Measurements from ENCODE around the gene RAB40C.
"Not testable (repeated sequence)": the region's sequence is repeated elsewhere in the genome, so short reads cannot be mapped to it uniquely, and the experiment has no call there.

The RAB40C gene

DNA sequence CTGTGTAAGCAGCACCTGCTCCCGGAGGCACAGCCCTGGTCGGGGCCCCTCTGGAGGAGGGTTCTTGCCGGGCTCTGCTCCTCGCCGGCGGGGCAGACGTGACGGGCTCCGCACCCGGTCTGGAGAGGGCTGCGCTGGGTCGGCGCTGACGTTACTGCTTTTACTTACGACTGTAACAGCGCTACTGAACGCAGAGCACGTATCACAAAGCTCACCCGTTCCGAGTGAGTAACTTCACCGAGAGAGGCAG is 1.3 kb upstream of the RAB40C start:
- ATAC-seq (peak; percentile 26), DNase-seq (peak; percentile 68)
- peak overlapping the region; percentile 94 for H3K4me3 Mint-ChIP-seq
- H3K9me3 Mint-ChIP-seq = no peaks in the 10 kb centered on the region
- H3K4me1 Mint-ChIP-seq = peaks cover 23% of the 10 kb centered on the region
- peaks cover 13% of the 10 kb centered on the region for H3K36me3 Mint-ChIP-seq (ENCODE audit: low read depth)
- H3K27me3 Mint-ChIP-seq = no peaks in the 10 kb centered on the region
- peak overlapping the region; percentile 99 for H3K27ac Mint-ChIP-seq

DNA sequence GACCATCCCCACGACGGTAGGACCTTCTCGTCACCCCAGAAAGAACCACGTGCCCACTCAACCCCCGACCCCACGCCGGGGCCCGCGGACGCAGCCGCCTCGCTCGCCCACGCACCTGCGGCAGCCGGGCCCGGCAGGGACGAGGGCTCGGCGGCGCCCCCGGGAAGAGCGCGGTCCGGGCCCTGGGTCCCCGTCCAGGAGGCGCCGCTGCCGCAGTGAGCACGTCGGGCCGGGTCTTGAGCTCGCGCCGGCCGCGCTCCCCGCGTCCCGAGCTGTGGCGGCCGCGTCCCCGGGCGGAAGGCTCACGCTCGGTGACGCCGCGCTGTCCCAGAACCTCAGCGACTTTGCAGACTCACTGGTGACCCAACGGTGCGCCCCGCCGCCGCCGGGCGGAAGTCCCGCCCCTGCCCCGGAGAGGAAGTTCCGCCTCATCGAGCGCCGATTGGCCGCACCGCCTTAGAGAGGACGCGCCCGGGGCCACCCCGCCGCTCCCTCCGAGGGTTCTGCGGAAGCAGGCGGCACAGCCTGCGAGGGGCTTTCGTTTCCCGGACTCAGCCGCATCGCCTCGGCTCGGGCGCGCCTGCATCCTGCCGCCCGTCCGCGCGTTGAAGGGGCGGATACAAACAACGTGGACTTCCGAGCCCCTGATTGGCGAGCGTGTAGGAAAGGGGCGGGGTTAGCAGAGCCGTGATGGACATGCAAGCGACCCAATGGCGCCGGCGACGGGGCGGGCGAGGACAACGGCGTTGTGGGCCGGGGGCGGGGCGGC is 793 bp upstream of the RAB40C start:
- Mint-ChIP-seq H3K4me3 (peak overlapping the region; percentile 94), H3K27me3 (no peaks in the 10 kb centered on the region), H3K27ac (peak overlapping the region; percentile 99), H3K4me1 (peaks cover 23% of the 10 kb centered on the region), H3K9me3 (no peaks in the 10 kb centered on the region), H3K36me3 (ENCODE audit: low read depth) (peaks cover 13% of the 10 kb centered on the region)
- peak; percentile 71 for ATAC-seq
- DNase-seq = peak; percentile 98

DNA sequence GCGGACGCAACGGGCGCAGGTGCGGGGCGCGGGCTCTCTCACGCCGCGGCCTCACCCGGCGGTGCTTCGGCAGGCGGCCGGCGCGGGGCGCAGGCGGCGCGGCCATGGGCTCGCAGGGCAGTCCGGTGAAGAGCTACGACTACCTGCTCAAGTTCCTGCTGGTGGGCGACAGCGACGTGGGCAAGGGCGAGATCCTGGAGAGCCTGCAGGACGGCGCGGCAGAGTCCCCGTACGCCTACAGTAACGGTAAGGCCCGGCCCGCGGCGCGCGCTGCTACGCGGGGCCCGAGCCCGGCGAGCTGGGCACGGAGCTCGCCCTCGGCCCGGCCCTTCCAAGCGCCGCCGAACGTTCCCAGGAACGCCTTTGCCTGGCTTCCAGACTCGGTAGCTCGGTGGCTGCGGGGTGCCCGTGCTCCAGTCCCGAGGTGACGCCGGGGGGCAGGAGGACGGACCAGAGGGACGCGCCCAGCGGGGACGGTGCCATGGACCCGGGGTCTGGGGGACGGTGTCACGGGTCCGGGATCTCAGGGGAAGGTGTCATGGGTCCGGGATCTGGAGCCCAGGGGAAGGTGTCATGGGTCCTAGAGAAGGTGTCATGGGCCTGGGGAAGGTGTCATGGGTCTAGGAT is 435 bp downstream of the RAB40C start:
- H3K36me3 Mint-ChIP-seq (ENCODE audit: low read depth) = peaks cover 13% of the 10 kb centered on the region
- H3K4me3 Mint-ChIP-seq = peak overlapping the region; percentile 81
- peak; percentile 29 for DNase-seq
- no peaks in the 10 kb centered on the region for H3K9me3 Mint-ChIP-seq
- no peak for ATAC-seq
- H3K4me1 Mint-ChIP-seq = peaks cover 23% of the 10 kb centered on the region
- no peaks in the 10 kb centered on the region for H3K27me3 Mint-ChIP-seq
- peak overlapping the region; percentile 66 for H3K27ac Mint-ChIP-seq

DNA sequence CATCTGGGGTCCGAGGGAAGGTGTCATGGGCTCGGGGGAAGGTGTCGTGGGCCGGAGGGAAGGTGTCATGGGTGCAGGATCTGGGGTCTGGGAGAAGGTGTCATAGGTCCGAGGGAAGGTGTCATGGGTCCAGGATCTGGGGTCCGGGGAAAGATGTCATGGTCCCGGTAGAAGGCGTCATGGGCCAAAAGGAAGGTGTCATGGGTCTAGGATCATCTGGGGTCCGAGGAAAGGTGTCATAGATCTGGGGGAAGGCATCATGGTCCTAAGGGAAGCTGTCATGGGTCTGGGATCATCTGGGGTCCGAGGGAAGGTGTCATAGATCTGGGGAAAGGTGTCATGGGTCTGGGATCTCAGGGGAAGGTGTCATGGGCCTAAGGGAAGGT is 942 bp downstream of the RAB40C start:
- DNase-seq (no peak), ATAC-seq (no peak)
- Mint-ChIP-seq H3K27ac (peak overlapping the region; percentile 66), H3K4me1 (peaks cover 23% of the 10 kb centered on the region), H3K4me3 (peak overlapping the region; percentile 81), H3K9me3 (no peaks in the 10 kb centered on the region), H3K36me3 (ENCODE audit: low read depth) (peaks cover 13% of the 10 kb centered on the region), H3K27me3 (no peaks in the 10 kb centered on the region)

DNA sequence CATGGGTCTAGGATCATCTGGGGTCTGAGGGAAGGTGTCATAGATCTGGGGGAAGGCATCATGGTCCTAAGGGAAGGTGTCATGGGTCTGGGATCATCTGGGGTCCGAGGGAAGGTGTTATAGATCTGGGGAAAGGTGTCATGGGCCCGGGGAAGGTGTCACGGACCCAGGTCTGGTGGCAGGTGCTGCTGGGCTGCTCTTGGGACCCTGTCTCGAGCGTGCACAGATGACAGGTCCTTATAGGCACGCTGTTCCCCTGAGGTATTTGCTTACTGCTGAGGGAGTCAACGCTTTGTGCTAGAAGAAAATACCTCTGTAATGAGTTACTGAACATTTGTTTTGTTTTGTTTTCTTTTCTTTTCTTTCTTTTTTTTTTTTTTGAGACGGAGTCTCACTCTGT is 1.4 kb downstream of the RAB40C start:
- DNase-seq = no peak
- Mint-ChIP-seq H3K27ac (peak overlapping the region; percentile 66), H3K4me1 (peaks cover 23% of the 10 kb centered on the region), H3K27me3 (no peaks in the 10 kb centered on the region), H3K9me3 (no peaks in the 10 kb centered on the region), H3K36me3 (ENCODE audit: low read depth) (peaks cover 13% of the 10 kb centered on the region), H3K4me3 (peak overlapping the region; percentile 81)
- no peak for ATAC-seq

DNA sequence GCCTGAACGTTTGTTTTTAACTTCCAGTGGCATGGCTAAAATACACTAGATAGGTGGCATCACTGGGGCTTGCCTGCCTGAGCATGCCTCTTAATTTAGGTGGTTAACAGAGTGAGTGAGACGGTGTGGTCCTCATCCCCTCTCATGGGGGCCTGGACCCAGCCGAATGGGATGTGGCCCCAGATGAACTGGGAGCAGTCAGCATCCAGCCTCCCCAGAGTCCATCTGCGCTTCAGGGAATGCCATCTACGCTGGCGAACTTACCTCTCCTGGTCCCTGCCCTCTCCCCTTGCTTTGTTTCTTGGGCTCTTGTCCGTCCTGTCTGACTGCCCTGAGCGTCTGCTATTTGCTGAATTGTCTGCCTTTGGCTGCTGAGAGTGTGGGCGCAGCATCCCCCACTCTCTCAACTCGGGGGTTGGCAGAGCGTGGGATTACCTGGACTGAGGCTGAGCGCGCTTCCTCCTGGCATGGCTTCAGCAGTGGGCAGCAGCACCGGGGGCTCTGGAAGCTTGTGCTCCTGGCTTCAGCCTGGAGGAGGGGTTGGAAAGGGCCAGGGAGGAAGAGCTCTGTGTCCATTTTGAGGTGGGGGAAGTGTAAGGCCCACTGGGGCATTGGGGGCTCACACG is 2.1 kb downstream of the RAB40C start:
- H3K9me3 Mint-ChIP-seq = no peaks in the 10 kb centered on the region
- H3K4me3 Mint-ChIP-seq = peak overlapping the region; percentile 26
- peaks cover 23% of the 10 kb centered on the region for H3K4me1 Mint-ChIP-seq
- DNase-seq = no peak
- no peak for ATAC-seq
- H3K36me3 Mint-ChIP-seq (ENCODE audit: low read depth) = peaks cover 13% of the 10 kb centered on the region
- no peak overlapping the region for H3K27ac Mint-ChIP-seq
- no peaks in the 10 kb centered on the region for H3K27me3 Mint-ChIP-seq

DNA sequence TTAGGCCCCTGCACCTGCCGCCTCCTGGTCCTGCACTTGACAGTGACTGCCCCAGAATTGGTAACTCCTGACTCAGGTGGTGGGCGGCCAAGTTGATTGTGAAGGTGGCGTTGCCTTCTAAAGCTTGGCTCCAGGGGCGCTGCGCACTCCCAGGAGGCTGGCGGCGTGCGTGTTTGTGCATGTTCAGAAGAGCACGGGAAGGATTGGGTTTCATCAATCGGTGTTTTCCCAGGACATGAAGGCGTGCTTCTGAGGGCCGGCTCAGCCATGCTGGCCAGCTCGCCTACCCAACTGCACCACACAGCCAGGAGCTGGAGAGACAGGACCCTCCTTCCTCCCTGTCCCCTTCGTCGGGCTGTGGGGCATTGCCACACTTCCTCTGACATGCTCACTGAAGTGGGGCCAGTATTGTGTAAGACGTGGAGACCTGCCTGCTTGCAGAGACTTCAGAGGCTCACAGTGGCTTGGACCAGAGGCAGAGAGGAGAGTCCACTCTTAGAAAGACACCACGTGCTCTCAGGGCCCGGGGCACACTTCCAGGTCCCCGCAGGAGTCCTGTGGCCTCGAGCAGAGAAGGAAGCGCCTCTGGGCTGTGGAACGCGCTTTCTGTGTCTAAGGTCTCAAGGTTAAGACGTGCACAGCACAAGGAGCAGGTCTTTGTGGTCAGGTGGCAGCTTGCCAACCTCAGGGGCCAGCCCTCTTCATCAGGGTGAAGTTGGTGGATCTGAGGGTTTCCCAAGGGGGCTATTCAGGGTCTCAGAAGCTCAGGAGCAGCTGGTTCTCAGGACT is 2.8 kb downstream of the RAB40C start:
- Mint-ChIP-seq H3K9me3 (no peaks in the 10 kb centered on the region), H3K27ac (peak overlapping the region; percentile 42), H3K4me3 (no peak overlapping the region), H3K36me3 (ENCODE audit: low read depth) (peaks cover 9% of the 10 kb centered on the region), H3K27me3 (no peaks in the 10 kb centered on the region), H3K4me1 (peaks cover 19% of the 10 kb centered on the region)
- ATAC-seq (no peak), DNase-seq (no peak)

DNA sequence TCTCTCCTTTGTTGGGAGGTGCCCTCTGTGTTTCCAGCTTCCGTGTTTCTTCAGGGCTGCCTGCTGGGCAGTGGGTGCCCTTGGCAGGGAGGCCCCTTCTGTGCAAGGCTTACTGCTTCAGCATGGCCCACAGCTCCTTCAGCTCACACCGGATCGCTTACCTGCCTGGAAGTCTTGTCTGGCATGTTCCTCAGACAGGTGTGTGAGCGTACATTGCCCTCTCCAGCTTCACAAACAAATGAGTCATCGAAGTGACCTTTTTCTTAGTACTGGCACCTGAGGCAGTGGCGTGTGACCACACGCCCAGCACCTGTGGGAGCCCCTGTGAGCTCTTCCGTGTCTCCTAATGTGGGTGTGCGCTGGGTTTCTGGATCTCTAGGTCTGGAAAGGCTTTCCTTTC is 3.5 kb downstream of the RAB40C start:
- peaks cover 3% of the 10 kb centered on the region for H3K36me3 Mint-ChIP-seq (ENCODE audit: low read depth)
- ATAC-seq (no peak), DNase-seq (no peak)
- H3K9me3 Mint-ChIP-seq = no peaks in the 10 kb centered on the region
- no peak overlapping the region for H3K4me3 Mint-ChIP-seq
- no peaks in the 10 kb centered on the region for H3K27me3 Mint-ChIP-seq
- H3K27ac Mint-ChIP-seq = no peak overlapping the region
- H3K4me1 Mint-ChIP-seq = peaks cover 14% of the 10 kb centered on the region

DNA sequence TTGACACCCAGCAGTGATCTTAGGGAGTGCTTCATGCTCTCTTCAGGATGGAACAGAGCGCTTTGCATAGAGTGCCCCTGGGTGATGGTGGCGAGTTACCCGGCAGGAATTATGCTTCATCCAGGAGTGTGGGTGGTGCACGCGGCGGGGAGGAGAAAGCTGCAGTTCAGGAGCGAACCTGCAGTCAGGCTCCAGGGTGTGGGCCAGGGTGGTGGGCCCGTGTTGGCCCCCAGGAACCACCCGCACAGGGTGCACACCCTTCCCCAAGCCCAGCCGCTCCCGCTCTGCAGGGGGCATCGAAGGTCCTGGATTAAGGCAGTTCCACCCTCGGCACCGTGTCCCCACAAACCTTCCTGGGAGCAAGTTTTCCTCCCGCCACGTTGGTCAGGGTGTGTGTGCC is 3.9 kb downstream of the RAB40C start:
- Mint-ChIP-seq H3K9me3 (no peaks in the 10 kb centered on the region), H3K27me3 (no peaks in the 10 kb centered on the region), H3K4me3 (no peak overlapping the region), H3K4me1 (peaks cover 11% of the 10 kb centered on the region), H3K36me3 (ENCODE audit: low read depth) (peaks cover 4% of the 10 kb centered on the region), H3K27ac (no peak overlapping the region)
- DNase-seq (no peak), ATAC-seq (no peak)

DNA sequence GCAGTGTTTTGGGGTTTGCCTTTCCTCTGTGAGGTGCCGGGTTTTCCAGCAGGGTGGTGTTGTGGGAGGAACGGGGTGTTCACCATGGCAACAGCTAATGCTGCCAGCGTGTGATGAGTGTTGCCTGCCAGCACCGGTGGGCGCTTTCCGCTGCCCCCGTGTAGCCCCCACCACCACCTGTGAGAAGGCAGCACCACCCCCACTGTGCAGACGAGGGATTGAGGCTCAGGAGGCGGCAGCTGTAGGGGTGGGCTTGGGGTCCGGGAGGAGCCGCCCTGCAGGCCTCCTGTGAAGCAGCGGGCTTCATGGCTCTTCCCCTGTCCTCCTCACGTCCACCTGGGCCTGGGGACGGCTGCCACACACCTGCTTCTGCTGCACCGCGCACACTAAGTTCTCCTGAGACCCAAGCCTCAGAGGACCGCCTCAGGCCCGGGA is 5.2 kb downstream of the RAB40C start:
- Mint-ChIP-seq H3K36me3 (ENCODE audit: low read depth) (peaks cover 7% of the 10 kb centered on the region), H3K27ac (no peak overlapping the region), H3K4me3 (no peak overlapping the region), H3K4me1 (peaks cover 11% of the 10 kb centered on the region), H3K9me3 (no peaks in the 10 kb centered on the region), H3K27me3 (no peaks in the 10 kb centered on the region)
- ATAC-seq (peak; percentile 3), DNase-seq (no peak)

DNA sequence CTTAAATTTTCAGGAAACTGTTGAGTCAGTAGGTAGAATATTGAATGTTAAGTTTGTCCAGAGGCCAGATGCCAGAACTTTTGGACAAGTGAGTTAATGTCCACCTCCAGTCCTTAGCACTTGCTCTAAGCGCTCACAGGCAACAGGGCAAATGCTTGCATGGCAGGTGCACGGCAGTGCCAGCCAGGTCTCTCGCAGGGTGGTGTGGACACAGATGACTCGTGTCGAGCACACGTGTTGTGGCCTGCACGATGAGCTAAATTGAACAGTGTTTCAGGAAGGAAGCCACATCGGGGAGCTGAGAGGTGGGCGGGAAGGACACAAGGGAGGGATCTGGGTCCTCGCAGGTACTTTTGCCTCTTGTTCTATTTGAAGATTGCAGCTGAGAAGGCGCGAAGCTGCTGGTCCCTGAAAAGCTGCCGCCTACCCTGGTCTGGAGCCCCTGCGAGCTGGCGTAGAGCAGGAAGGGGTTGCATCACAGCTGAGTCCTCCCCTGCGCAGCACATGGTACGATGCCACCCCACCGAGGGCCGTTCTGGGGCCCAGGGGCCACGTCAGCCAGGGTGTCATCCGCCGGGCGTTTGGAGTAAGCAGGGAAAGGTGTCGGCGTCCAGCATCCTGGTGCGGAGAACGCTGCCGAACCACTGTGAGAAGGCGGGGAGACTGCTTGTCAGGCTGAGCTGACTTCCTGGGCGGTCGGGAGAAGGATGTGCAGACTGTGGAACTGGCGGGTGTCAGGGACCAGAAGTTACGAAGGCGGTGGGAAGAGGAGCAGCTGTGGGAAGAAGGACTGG is 6.3 kb downstream of the RAB40C start:
- H3K27ac Mint-ChIP-seq = no peak overlapping the region
- DNase-seq = no peak
- no peak overlapping the region for H3K4me3 Mint-ChIP-seq
- peaks cover 5% of the 10 kb centered on the region for H3K4me1 Mint-ChIP-seq
- H3K27me3 Mint-ChIP-seq = no peaks in the 10 kb centered on the region
- H3K36me3 Mint-ChIP-seq (ENCODE audit: low read depth) = peaks cover 7% of the 10 kb centered on the region
- ATAC-seq = no peak
- H3K9me3 Mint-ChIP-seq = no peaks in the 10 kb centered on the region

DNA sequence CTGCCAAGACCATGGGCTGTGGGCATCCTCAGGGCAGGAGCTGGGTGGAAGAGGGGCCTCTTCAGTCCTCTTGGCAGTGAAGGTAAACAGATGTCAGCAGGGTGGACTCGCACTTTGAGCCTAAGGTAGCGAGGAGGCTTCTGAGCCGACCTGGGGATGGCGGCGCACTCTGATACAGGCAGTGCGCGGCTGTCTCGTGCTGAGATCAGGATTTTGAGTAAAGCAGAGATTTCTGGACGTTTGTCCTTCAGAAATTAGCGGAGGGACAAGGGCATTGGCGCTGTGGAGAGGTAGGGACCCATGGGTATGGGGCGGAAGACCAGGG is 6.8 kb downstream of the RAB40C start:
- no peak overlapping the region for H3K27ac Mint-ChIP-seq

DNA sequence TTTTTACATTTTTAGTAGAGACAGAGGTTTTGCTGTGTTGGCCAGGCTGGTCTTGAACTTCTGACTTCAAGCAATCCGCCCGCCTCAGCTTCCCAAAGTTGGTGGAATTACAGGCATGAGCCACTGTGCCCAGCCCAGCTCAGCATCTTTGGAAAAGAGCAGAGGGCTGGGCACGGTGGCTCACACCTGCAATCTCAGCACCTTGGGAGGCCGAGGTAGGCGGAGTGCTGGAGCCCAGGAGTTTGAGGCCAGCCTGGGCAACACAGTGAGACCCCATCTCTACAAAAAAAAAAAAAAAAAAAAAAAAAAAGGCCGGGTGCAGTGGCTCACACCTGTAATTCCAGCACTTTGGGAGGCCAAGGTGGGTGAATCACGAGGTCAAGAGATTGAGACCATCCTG is 7.8 kb downstream of the RAB40C start:
- DNase-seq; H3K4me3 Mint-ChIP-seq; H3K36me3 Mint-ChIP-seq (ENCODE audit: low read depth); H3K4me1 Mint-ChIP-seq; ATAC-seq; H3K9me3 Mint-ChIP-seq; H3K27ac Mint-ChIP-seq; H3K27me3 Mint-ChIP-seq: not testable (repeated sequence)

More for the DNA sequence above, 6.8 kb downstream of the RAB40C start:
- H3K36me3 Mint-ChIP-seq (ENCODE audit: low read depth) = peaks cover 7% of the 10 kb centered on the region
- H3K27me3 Mint-ChIP-seq = no peaks in the 10 kb centered on the region
- H3K4me1 Mint-ChIP-seq = peaks cover 2% of the 10 kb centered on the region
- no peaks in the 10 kb centered on the region for H3K9me3 Mint-ChIP-seq
- DNase-seq (no peak), ATAC-seq (no peak)
- H3K4me3 Mint-ChIP-seq = no peak overlapping the region
